H1 (cell line): ENCODE results near the gene CDC45.

ENCODE experiments used
- CREB1 ChIP-seq: IDR thresholded peaks from 2 replicates; pipeline ENCODE4 v1.6.1; 2012; ENCODE audit warnings: inconsistent platforms
- EP300 ChIP-seq, 2 experiments: IDR thresholded peaks; 1 replicate in 1 of 2; 2 replicates in 1 of 2; pipeline ENCODE4 v1.6.1; 2011 to 2012; ENCODE audit warnings: low read depth in 2 of 2, low read length in 2 of 2, mild to moderate bottlenecking in 2 of 2, borderline replicate concordance in 1 of 2, inconsistent platforms in 1 of 2, moderate library complexity in 1 of 2
- EZH2 ChIP-seq: fragments of 200-600 bp; sonication (generic); IDR thresholded peaks from 2 replicates; pipeline ENCODE4 v1.7.1; 2012; ENCODE audit warnings: low read depth, mild to moderate bottlenecking, moderate library complexity, low read length, inconsistent platforms; ENCODE audit not compliant: severe bottlenecking
- JUN ChIP-seq: IDR thresholded peaks from 2 replicates; pipeline ENCODE4 v1.6.1; 2011; ENCODE audit warnings: low read depth, mild to moderate bottlenecking, improper control_type of control experiment, low read length
- JUND ChIP-seq: IDR thresholded peaks from 2 replicates; pipeline ENCODE4 v1.6.1; 2011; ENCODE audit warnings: mild to moderate bottlenecking, improper control_type of control experiment, low read length
- NANOG ChIP-seq: IDR thresholded peaks from 2 replicates; pipeline ENCODE4 v1.6.1; 2011; ENCODE audit warnings: low read length, low read depth, mild to moderate bottlenecking, inconsistent platforms; ENCODE audit not compliant: insufficient read depth, poor library complexity, severe bottlenecking
- POLR2A ChIP-seq, 2 experiments: IDR thresholded peaks; 1 replicate in 1 of 2; 2 replicates in 1 of 2; pipeline ENCODE4 v1.6.1; 2011; ENCODE audit warnings: low read depth in 2 of 2, low read length in 2 of 2, mild to moderate bottlenecking in 2 of 2; ENCODE audit errors: control extremely low read depth in 1 of 2
- RAD21 ChIP-seq, 2 experiments: IDR thresholded peaks in 1 of 2; conservative IDR thresholded peaks in 1 of 2; 2 replicates each; pipeline ENCODE4 v1.6.1; 2011; ENCODE audit warnings: low read depth in 2 of 2, low read length in 2 of 2, improper control_type of control experiment in 1 of 2, inconsistent platforms in 1 of 2, mild to moderate bottlenecking in 1 of 2, moderate library complexity in 1 of 2
- RXRA ChIP-seq: IDR thresholded peaks from 2 replicates; pipeline ENCODE4 v1.6.1; 2011; ENCODE audit warnings: low read depth, mild to moderate bottlenecking, low read length, moderate library complexity; ENCODE audit not compliant: insufficient read depth
- SUZ12 ChIP-seq: fragments of 200-600 bp; sonication (generic); IDR thresholded peaks from 2 replicates; pipeline ENCODE4 v1.6.1; 2012; ENCODE audit warnings: mild to moderate bottlenecking, inconsistent platforms, low read length, moderate library complexity, mixed read lengths
- TAF1 ChIP-seq: IDR thresholded peaks from 2 replicates; pipeline ENCODE4 v1.6.1; 2011; ENCODE audit warnings: mild to moderate bottlenecking, low read depth, low read length
- YY1 ChIP-seq: IDR thresholded peaks from 2 replicates; pipeline ENCODE4 v1.6.1; 2011; ENCODE audit warnings: low read depth, mild to moderate bottlenecking, low read length
- TF ChIP-seq, protein P1 (sequence below), 3 experiments: IDR thresholded peaks; 1 replicate in 2 of 3; 2 replicates in 1 of 3; pipeline versions ENCODE4 v1.5.1 to v1.6.1; 2011; ENCODE audit warnings: low read length in 3 of 3, mild to moderate bottlenecking in 3 of 3, inconsistent platforms in 2 of 3, low read depth in 1 of 3, moderate library complexity in 1 of 3; ENCODE audit not compliant: insufficient read depth in 1 of 3; ENCODE audit errors: control extremely low read depth in 1 of 3
- TF ChIP-seq, protein P2 (sequence below): IDR thresholded peaks from 2 replicates; pipeline ENCODE4 v1.6.1; 2012; ENCODE audit warnings: inconsistent platforms

DNA sequence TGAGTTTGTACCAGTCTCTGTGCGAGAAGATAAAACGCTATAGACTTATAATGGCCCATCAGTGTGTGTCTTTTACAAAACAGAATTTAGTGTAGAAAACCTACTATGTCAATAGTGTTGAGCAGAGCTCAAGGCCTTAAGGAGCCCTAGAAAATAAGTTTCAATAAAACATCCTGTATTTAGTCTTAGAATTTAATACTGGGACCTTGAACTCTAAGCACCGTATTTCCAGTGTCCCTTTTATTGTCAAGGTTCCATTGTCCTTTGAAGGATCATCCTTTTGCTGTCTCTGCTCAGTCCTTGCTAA is 16.6 kb downstream of the CDC45 start:
- TF ChIP-seq, protein P1, sequence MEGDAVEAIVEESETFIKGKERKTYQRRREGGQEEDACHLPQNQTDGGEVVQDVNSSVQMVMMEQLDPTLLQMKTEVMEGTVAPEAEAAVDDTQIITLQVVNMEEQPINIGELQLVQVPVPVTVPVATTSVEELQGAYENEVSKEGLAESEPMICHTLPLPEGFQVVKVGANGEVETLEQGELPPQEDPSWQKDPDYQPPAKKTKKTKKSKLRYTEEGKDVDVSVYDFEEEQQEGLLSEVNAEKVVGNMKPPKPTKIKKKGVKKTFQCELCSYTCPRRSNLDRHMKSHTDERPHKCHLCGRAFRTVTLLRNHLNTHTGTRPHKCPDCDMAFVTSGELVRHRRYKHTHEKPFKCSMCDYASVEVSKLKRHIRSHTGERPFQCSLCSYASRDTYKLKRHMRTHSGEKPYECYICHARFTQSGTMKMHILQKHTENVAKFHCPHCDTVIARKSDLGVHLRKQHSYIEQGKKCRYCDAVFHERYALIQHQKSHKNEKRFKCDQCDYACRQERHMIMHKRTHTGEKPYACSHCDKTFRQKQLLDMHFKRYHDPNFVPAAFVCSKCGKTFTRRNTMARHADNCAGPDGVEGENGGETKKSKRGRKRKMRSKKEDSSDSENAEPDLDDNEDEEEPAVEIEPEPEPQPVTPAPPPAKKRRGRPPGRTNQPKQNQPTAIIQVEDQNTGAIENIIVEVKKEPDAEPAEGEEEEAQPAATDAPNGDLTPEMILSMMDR (IDR thresholded peaks at IDR 0.05; ENCODE audit: control extremely low read depth in 1 of 3, insufficient read depth in 1 of 3, low read depth in 1 of 3, low read length in 3 of 3) = no peak
- TF ChIP-seq RAD21 (IDR thresholded peaks at IDR 0.05 in 1 of 2, conservative IDR thresholded peaks at IDR 0.05 in 1 of 2; ENCODE audit: low read depth in 2 of 2, low read length in 2 of 2) = no peak
- no peak for TF ChIP-seq RXRA
- TF ChIP-seq EP300 (IDR thresholded peaks at IDR 0.05; ENCODE audit: borderline replicate concordance in 1 of 2, low read depth in 2 of 2, low read length in 2 of 2) = no peak
- no peak for TF ChIP-seq YY1
- TF ChIP-seq, protein P2, sequence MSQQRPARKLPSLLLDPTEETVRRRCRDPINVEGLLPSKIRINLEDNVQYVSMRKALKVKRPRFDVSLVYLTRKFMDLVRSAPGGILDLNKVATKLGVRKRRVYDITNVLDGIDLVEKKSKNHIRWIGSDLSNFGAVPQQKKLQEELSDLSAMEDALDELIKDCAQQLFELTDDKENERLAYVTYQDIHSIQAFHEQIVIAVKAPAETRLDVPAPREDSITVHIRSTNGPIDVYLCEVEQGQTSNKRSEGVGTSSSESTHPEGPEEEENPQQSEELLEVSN = no peak
- no peak for TF ChIP-seq CREB1
- TF ChIP-seq POLR2A (IDR thresholded peaks at IDR 0.05; ENCODE audit: control extremely low read depth in 1 of 2, low read depth in 2 of 2, low read length in 2 of 2) = no peak
- TF ChIP-seq TAF1 = no peak
- TF ChIP-seq JUND = no peak
- no peak for TF ChIP-seq NANOG
- TF ChIP-seq EZH2 = no peak
- TF ChIP-seq JUN = no peak
- TF ChIP-seq SUZ12 = no peak
